GM21528 (cell line): ENCODE measurements around the gene SGO1.
"Not testable (repeated sequence)": the region's sequence is repeated elsewhere in the genome, so short reads cannot be mapped to it uniquely, and the experiment has no call there.

Source experiments
- ATAC-seq: cut with Tn5 transposase; IDR thresholded peaks from one replicate; pipeline ENCODE4 v1.9.1; 2021; ENCODE audit warnings: mild to moderate bottlenecking, moderate library complexity; ENCODE audit not compliant: unreplicated experiment, low FRiP score

Gene SGO1

GRCh38 chr3:20185679-20186599 is at the start of gene SGO1:
TSS of gene SGO1 (minus strand) at chr3:20186206. CDS start at chr3:20184027, 2,179 bp downstream.
- ATAC-seq: peak; percentile 96

- ATAC-seq: no peak
Observed at GRCh38 chr3:20235796-20236195, 49.8 kb upstream of the SGO1 start.

GRCh38 chr3:20232906-20233780 is 47.1 kb upstream of the SGO1 start:
- ATAC-seq: no peak

- no peak for ATAC-seq
Observed at GRCh38 chr3:20230954-20231353, 44.9 kb upstream of the SGO1 start.

GRCh38 chr3:20225769-20226168 is 39.8 kb upstream of the SGO1 start:
- ATAC-seq: no peak

- no peak for ATAC-seq
Observed at GRCh38 chr3:20222274-20222673, 36.3 kb upstream of the SGO1 start.

GRCh38 chr3:20218215-20218614 is 32.2 kb upstream of the SGO1 start:
- no peak for ATAC-seq

GRCh38 chr3:20215636-20216035 is 29.6 kb upstream of the SGO1 start:
- ATAC-seq: no peak

- not testable (repeated sequence) for ATAC-seq
Observed at GRCh38 chr3:20213491-20213890, 27.5 kb upstream of the SGO1 start.

- ATAC-seq: not testable (repeated sequence)
Observed at GRCh38 chr3:20207945-20208344, 21.9 kb upstream of the SGO1 start.

GRCh38 chr3:20205898-20206297 is 19.9 kb upstream of the SGO1 start:
- not testable (repeated sequence) for ATAC-seq

- no peak for ATAC-seq
Observed at GRCh38 chr3:20201143-20201542, 15.1 kb upstream of the SGO1 start.

GRCh38 chr3:20197775-20198174 is 11.8 kb upstream of the SGO1 start:
- ATAC-seq: no peak

- ATAC-seq: no peak
Observed at GRCh38 chr3:20194793-20195460, 8.9 kb upstream of the SGO1 start.

GRCh38 chr3:20190991-20191390 is 5.0 kb upstream of the SGO1 start:
- ATAC-seq: no peak

GRCh38 chr3:20186600-20187004 is 596 bp upstream of the SGO1 start:
- peak; percentile 11 for ATAC-seq

- ATAC-seq: peak; percentile 23
Observed at GRCh38 chr3:20185331-20185678, 701 bp downstream of the SGO1 start.

GRCh38 chr3:20182206-20182605 is 3.8 kb downstream of the SGO1 start:
- ATAC-seq: no peak

- no peak for ATAC-seq
Observed at GRCh38 chr3:20181276-20181675, 4.7 kb downstream of the SGO1 start.

- no peak for ATAC-seq
Observed at GRCh38 chr3:20173844-20174410, 12.1 kb downstream of the SGO1 start.
